GM18508 (cell line): ENCODE measurements around the gene TMED10.
A peak's percentile ranks its signal among the peaks of the same experiment; 100 is the strongest.

Experiments
- ATAC-seq: cut with Tn5 transposase; IDR thresholded peaks from one replicate; pipeline ENCODE4 v1.9.1; 2021; ENCODE audit warnings: moderate number of reproducible peaks; ENCODE audit not compliant: insufficient read depth, unreplicated experiment

The TMED10 gene

DNA sequence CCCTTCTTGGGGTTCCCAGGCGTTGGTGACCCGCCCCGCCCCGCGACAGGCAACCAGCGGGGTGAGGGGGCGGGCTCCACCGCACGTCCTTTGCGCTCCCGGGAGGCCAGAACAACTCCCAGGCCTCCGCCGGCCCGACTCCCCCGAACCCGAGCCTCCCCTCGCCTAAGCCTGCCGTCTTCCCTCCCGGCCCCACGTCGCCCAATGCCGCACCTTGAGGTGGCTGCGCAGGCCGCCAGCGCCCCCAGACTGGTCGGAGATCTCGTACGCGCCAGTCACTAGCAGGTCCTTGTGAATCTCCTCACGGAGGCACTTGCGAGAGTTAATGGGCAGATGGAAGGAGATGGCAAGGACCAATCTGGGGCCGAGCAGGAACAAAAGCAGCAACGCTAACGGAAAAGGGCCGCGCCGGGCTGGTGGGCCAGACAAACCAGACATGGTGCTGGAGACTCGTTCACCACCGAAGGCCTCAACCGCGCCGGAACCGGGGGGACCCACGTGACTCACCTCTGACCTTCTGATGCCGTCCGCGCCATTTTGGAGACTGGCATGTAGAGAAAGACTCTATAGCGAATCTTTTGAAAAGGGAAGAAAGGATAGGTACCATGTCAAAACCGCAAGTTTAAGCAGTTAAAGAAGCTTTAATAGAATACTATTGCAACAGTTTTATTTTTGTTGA, at the start of gene TMED10:
TSS of gene TMED10 (minus strand) at position 471 of the 679 bp plus-strand sequence. CDS start at position 438, 33 bp downstream.
- peak; percentile 55 for ATAC-seq

DNA sequence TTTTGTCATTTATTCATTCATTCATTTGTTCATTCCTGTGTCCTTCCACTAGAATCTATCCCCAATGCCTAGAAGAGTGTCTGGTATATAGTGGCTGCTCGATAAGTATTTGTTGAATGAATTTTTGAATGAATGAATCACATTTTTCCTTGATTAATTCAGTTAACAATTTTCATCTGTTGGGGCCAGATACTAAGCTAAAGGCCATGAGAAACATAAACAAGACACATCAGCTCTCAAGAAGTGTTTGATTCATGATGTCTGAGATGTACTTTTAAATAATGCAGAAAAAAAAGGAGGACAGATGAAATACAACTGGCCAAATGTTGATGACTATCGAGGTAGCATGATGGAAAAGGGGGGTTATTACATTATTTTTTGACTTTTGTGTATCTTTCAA, 48.1 kb upstream of the TMED10 start:
- no peak for ATAC-seq

DNA sequence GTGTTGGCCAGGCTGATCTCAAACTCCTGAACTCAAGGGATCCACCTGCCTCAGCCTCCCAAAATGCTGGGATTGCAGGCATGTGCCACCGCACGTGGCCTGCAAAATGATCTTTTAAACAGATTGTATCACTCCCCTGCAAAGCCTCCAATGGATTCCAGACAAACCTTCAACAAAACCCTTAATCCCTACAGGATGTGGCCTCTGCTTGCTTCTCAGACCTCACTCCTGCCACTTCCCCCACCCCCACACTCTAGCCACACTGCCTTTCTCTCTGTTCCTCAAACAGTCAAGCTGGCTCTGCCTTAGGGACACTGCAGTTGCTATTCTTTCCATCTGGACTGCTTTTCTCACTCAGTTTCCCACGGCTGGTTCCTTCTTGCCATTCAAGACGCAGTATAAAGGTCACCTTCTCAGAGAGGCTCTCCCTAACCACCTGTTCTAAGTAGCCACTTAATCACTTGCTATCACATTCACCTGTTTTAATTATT, 47.3 kb upstream of the TMED10 start:
- ATAC-seq, result no peak

GRCh38 chr14:75222208-75222701, 45.8 kb upstream of the TMED10 start:
- ATAC-seq, result no peak

- no peak for ATAC-seq
Observed at GRCh38 chr14:75221797-75222196, 45.4 kb upstream of the TMED10 start.

- ATAC-seq, result no peak
Observed at GRCh38 chr14:75220156-75220555, 43.7 kb upstream of the TMED10 start.

GRCh38 chr14:75217508-75218206, 41.2 kb upstream of the TMED10 start:
- no peak for ATAC-seq

- no peak for ATAC-seq
Observed at GRCh38 chr14:75216427-75217006, 40.1 kb upstream of the TMED10 start.

DNA sequence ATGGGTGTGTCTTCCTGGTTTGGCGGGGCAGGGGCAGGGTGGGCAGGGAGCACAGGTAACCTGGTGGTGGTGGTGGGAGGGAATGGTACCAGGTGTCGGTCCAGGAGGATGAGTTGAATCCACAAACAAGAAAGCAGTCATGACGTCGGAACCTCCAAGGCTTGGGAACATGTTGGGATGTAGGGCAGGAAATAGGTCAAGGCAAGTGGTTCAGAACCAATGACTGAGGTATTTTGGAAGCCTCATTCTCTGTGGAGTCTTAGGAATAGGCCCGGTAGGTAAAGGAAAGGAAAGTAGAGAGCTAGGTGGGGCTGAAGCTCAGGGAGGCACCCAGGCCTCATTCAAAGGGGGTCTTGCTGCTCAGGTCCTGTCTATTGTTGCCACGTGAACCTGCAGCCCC, 39.1 kb upstream of the TMED10 start:
- no peak for ATAC-seq

DNA sequence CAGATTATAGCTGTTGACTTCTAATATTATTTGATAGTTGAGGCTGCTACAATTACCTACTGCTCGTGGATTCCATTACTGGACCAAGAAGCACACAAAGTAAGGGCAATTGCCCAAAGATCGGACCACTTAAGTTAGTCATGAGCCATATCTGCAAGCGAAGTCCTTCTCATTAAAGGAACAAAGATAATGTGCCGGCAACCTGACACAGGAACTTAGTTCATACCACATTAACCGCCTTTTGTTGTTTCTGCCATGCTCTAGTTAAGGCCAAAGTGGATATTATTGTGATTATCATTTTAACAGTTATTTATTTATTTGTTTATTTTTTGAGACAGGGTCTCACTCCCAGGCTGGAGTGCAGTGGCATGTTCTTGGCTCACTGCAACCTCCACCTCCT, 38.1 kb upstream of the TMED10 start:
- no peak for ATAC-seq

DNA sequence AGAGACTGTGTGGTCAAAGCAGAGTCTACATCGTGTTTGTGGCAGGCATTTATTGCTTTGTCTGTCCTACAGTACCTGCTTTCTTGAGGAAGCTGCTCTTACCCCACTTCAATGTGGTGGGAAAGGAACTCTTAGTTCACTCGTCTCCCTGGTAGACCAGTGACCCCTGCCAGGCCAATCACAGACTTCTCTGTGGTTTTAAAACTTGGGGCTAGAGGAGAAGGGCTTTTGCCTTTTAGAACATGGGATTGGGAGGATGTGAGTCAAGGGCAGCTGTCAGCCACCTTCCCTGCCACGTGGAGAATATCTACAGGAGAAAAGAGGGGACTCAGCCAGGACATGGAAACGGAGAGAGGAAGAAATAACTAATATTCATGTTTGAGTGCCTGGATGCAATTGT, 36.8 kb upstream of the TMED10 start:
- ATAC-seq, result no peak

DNA sequence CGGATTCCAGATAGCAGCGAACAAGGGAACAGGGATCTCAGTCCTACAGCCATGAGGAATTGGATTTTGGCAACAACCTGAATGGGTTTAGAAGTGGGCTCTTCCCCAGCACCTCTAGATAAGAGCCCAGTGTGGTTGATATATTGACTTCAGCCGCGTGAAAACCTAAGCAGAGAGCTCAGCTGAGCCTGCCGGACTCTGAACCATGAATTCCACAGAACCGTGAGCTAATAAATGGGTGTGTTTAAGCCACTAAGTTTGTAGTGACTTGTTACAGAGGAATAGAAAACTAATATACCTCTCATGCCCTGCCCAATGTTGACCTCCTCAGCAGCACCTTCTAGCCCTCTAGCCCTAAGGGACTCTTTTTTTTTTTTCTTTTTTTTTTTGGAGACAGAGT, 32.4 kb upstream of the TMED10 start:
- ATAC-seq, result no peak

DNA sequence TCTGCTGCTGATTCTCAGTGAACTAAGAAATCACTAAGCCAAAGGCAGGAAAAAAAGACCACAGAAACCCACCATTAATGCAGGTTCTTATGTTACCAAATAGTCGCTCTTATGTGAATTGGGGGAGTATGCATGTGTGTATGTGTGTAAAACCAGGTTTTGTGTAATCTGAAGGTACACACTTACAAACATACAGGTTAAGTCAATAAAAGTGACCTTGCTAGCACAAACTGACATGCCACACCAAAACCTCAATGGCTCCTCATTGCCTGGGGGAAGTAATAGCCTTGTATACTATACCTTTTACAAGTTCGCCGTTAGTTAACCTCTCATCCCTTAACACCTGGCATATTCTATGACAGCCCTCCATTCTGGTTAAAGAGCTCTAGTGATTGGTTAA, 29.8 kb upstream of the TMED10 start:
- no peak for ATAC-seq

DNA sequence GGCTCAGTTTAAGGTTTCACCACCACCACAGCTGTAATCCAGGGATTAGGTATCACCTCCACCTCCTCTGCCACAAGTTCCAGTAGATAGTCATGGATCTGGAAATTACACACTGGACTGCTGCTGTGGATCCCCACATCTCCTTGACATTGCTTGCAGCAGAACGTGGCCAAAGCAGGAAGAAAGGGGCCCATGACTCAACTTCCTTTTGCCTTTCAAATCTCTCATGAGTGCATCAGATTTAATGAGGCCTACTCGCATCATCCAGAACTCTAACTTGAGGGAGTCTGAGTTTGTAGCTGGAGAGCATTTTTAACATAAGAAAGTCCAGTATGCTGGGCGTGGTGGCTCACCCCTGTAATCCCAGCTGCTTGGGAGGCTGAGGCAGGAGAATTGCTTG, 29.2 kb upstream of the TMED10 start:
- ATAC-seq, result no peak

- no peak for ATAC-seq
Observed at GRCh38 chr14:75204116-75204515, 27.7 kb upstream of the TMED10 start.

- no peak for ATAC-seq
Observed at GRCh38 chr14:75202657-75203056, 26.2 kb upstream of the TMED10 start.

GRCh38 chr14:75201087-75201486, 24.7 kb upstream of the TMED10 start:
- no peak for ATAC-seq

GRCh38 chr14:75200451-75200850, 24.0 kb upstream of the TMED10 start:
- no peak for ATAC-seq

DNA sequence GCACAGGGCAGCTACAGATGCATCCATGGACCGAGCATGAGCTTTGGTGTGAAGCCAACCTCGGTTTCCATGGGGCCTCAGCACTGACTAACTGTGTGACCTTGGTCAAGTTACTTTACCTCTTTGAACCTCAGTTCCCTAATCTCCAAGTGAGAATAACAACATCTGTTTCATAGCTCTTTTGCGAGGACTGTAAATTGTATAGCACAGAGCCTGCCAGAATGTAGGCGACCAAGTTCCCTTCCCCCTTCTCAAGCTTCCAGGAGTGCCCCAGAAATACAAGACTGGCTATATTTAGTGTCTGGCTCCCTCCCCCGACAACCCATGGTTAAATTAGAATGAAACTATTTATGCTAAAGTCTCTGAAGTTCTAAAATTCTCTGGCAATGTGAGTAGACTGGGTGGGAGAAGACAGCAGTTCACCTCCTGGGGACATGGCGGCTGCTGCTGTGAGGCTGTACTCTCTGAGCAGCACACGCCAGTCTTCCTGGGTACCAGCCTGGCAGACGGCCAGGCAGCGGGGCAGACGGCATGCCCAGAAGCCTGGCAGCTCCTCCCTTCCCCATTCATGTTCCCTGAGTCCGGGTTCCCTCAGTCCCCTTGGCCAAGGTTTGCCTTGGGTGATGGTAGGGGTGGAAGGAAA, 22.0 kb upstream of the TMED10 start:
- no peak for ATAC-seq

DNA sequence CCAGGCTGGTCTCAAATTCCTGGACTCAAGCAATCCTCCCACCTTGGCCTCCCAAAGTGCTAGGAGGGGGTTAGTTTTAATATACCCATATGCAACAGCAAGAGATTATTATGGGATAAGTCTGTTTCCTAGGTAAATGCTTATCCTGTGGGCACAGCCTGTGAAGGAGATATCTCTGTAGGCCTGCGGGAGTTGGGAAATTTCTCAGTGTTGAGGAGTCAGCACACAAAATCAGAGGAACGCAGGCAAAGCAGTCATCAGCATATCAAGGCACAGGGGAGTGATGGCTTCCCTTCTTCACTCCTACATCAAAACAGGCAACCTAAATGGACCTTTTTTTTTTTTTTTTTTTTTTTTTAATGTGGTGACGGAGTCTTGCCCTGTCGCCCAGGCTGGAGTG, 20.9 kb upstream of the TMED10 start:
- no peak for ATAC-seq

DNA sequence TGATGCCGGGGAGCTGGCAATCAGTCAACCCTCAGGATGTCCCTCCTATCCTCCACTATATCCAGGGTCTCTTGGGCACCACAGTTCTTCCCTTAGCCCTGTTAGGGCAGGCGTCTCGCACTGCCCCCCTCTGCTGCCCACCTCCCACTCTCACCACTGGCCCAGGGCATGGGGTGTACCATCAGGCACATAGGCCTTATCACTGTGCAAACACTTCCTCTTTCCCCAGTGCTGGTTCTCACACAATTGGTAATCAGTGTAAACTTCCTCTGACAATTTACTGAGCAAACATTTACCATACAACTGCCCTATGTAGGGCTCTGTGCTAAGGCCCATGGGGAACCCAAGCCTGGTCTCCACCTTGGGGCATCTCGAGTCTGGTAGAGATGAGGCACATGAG, 20.1 kb upstream of the TMED10 start:
- no peak for ATAC-seq
